ENCODE measurements around the gene MBD3L5. TPM values are rescaled to one million over a fixed set of nuclear protein-coding genes. Genes with fewer than 3 reads are reported as not detected.
"Not testable (repeated sequence)": the region's sequence is repeated elsewhere in the genome, so short reads cannot be mapped to it uniquely, and the experiment has no call there.

MBD3L5 gene
- not detected for polyA plus RNA-seq

DNA sequence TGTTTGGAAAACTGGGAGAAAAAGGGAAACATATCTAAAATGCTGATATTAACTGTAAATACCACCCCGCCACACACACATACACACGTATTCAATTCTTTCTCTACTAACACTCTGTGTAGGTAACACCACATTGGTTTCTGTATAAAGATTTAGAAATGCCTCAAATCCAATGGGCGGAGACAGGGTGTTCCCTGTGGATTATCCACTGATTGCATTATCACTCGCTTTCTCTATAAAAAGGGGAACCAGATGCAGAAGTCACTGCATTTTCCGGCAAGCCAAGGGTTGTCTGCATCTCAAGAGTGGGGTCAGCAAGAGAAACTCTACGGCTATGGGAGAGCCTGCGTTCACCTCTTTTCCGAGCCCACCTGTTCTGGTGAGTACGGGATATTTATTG lies at the start of gene MBD3L5:
MBD3L5 (plus strand) TSS at position 301 of the 400 bp plus-strand sequence; CDS start at position 335, 34 bp downstream.
- not testable (repeated sequence) for H3K36me3 Mint-ChIP-seq, H3K4me1 Mint-ChIP-seq, H3K27me3 Mint-ChIP-seq

DNA sequence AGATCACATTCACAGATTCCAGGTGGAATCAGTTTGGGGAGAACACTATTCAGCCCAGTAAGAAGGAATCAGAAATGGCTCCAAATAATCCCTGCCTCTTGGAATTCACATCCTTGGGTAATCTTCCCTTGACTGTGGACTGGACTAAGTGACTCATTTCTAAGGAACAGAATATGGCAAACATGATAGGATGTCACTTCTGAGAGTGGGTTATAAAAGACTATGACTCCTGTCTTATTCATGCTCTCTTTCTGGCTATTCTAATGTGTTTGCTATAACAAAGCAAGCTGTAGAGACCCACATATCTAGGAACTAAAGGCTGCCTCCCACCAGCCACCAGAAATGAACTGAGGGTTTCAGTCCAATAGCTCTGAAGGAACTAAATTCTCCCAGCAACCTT lies 46.9 kb upstream of the MBD3L5 start:
- H3K36me3 Mint-ChIP-seq, result peaks cover 3% of the 10 kb centered on the region
- no peak overlapping the region for H3K4me3 Mint-ChIP-seq
- H3K4me1 Mint-ChIP-seq, result no peaks in the 10 kb centered on the region
- peaks cover 4 to 28% (median 10%) of the 10 kb centered on the region in 3 donors for H3K9me3 Mint-ChIP-seq
- H3K27me3 Mint-ChIP-seq, result no peaks in the 10 kb centered on the region
- no peak overlapping the region for H3K27ac Mint-ChIP-seq

More for the DNA sequence above, at the start of gene MBD3L5:
- not testable (repeated sequence) for H3K9me3 Mint-ChIP-seq, H3K27ac Mint-ChIP-seq, H3K4me3 Mint-ChIP-seq

DNA sequence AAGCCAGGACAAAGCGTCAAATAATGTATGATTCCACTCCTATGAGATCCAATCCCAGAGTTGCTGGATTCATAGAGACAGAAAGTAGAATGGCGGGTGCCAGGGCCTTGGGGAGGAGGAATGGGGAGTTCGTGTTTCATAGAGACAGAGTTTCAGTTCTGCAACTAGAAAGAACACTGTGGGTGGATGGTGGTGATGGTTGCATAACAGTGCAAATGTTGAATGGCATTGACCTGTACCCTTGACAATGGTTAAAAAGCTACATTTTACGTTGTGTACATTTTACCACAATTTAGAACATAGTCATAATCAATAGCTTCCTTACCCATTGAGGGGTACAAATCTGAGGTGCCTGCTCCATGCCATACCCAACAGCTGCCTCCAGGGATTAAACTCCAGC lies 42.5 kb upstream of the MBD3L5 start:
- Mint-ChIP-seq H3K9me3 (peaks cover 4 to 25% (median 10%) of the 10 kb centered on the region in 3 donors), H3K27ac (no peak overlapping the region), H3K4me1 (no peaks in the 10 kb centered on the region), H3K4me3 (no peak overlapping the region), H3K36me3 (peaks cover 3% of the 10 kb centered on the region), H3K27me3 (no peaks in the 10 kb centered on the region)

DNA sequence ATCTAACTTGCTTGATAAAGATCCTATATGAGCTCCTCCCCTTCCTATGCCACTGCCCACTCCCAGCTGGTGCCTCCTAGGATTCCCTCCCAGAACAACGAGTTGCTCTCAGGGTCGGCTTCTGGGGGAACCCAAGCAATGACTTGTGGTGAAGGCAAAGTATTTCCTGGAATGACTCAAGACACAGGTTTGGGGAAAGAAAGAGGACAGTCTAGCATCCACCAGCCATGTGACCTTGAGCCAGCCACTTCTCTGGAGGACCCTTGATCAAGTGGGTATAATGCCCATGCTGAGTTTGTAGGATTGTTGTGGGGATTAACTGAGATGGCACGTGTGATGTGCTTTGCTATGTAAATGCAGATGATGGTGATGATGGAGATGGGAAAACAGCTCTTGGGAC lies 42.1 kb upstream of the MBD3L5 start:
- H3K36me3 Mint-ChIP-seq, result no peaks in the 10 kb centered on the region
- H3K4me1 Mint-ChIP-seq, result no peaks in the 10 kb centered on the region
- H3K9me3 Mint-ChIP-seq, result peaks cover 2 to 22% (median 9%) of the 10 kb centered on the region in 3 donors
- H3K4me3 Mint-ChIP-seq, result no peak overlapping the region
- no peak overlapping the region for H3K27ac Mint-ChIP-seq
- no peaks in the 10 kb centered on the region for H3K27me3 Mint-ChIP-seq

DNA sequence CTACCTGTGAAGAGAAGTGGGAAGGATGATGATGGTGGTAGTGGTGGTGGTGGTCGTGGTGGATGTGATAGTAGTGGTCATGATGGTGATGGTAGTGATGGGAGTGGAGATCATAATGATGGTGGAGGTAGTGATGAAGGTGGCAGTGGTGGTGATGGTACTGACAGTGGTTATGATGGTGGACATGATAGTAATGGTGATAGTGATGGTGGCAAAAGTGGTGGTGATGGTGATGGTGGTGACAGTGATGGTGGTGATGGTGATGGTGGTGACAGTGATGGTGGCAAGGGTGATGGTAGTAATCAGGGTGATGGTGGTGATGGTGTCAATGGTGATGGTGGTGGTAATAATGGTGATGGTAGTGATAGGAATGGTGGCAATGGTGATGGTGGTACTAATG lies 35.3 kb upstream of the MBD3L5 start:
- Mint-ChIP-seq H3K27ac (no peak overlapping the region), H3K36me3 (peaks cover 2% of the 10 kb centered on the region), H3K4me1 (peaks cover 0 to 2% (median 1%) of the 10 kb centered on the region in 3 donors), H3K4me3 (no peak overlapping the region), H3K9me3 (peaks cover 0 to 1% (median 1%) of the 10 kb centered on the region in 3 donors), H3K27me3 (peaks cover 3% of the 10 kb centered on the region)

DNA sequence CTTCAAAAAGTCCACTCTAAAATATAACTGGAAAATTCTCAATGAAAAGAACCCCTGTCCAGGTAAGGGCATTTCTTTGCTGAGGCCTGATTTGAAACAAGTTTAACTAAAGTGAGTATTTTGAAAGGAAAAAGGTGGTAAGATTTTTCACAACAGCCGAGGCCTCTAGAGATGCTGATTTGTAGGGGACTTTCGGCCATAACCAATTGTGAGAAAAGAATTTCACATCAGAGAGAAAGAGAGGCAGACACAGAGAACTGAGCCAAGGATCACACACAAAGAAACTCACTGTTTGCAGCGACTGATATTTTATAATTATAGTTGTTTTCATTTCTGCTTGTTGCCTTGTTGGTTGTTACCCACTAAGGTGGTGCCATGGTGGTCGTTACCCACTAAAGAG lies 33.6 kb upstream of the MBD3L5 start:
- peaks cover 0 to 1% (median 1%) of the 10 kb centered on the region in 3 donors for H3K9me3 Mint-ChIP-seq
- H3K4me1 Mint-ChIP-seq, result peaks cover 0 to 3% (median 2%) of the 10 kb centered on the region in 3 donors
- no peak overlapping the region for H3K27ac Mint-ChIP-seq
- H3K4me3 Mint-ChIP-seq, result no peak overlapping the region
- peaks cover 3% of the 10 kb centered on the region for H3K36me3 Mint-ChIP-seq
- peaks cover 6% of the 10 kb centered on the region for H3K27me3 Mint-ChIP-seq

DNA sequence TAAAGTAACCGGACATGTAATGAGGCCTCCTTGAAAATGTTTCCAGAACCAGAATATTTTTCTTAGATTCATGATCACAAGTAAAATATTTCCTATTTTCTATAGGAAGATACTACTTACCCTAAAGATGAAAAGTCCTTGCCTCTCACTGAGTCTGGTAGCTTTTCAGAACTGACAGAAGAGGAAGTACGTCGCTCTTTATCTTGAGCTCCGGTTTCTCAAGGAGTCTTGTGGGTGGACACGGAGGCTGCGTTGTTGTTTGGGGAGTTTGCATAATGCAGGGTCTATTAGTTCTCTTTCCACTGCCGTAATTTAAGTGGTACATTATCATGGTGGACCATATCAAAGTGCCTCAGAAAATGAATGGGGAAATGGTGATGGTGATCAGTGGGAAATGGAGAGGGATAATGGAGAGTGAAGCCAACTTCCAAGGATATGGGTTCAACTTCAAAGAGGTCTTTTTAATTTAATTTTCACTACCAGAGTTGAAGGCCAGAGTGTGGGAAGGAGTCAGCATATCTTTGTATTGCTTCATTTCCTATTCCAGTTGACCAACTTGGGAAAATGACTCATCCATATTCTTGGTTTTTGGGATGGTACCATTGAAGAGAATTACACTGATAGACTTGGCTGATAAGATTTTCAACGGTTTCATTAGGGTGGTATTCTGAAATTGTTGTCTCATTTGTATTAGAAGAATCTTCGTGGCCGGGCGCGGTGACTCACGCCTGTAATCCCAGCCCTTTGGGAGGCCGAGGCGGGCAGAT lies 32.5 kb upstream of the MBD3L5 start:
- H3K36me3 Mint-ChIP-seq, result peaks cover 3% of the 10 kb centered on the region
- peaks cover 0 to 3% (median 2%) of the 10 kb centered on the region in 3 donors for H3K4me1 Mint-ChIP-seq
- H3K4me3 Mint-ChIP-seq, result no peak overlapping the region
- H3K27me3 Mint-ChIP-seq, result peaks cover 6% of the 10 kb centered on the region
- peaks cover 0 to 1% (median 1%) of the 10 kb centered on the region in 3 donors for H3K9me3 Mint-ChIP-seq
- no peak overlapping the region for H3K27ac Mint-ChIP-seq

DNA sequence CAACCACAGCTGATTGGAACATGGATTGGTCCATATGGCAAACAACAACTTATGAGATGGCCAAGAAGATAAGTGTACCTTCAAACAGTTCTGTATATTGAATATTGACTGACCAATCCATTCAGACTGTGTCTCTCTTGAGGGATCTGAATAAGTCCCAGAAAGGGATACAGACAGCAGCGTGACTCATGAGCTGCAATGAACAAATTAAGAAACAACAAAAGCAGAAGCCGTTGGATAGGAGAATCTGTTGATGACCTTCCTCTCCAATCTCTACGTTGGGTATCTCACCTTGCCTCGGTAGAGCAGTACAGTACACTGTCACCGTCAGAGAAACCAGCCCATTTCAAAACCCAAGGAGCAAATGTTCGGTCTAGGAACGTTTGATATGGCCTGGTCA lies 30.4 kb upstream of the MBD3L5 start:
- H3K4me3 Mint-ChIP-seq, result no peak overlapping the region
- H3K27me3 Mint-ChIP-seq, result peaks cover 6% of the 10 kb centered on the region
- no peak overlapping the region for H3K27ac Mint-ChIP-seq
- H3K36me3 Mint-ChIP-seq, result peaks cover 3% of the 10 kb centered on the region
- peaks cover 0 to 1% (median 1%) of the 10 kb centered on the region in 3 donors for H3K9me3 Mint-ChIP-seq
- peaks cover 0 to 3% (median 0%) of the 10 kb centered on the region in 3 donors for H3K4me1 Mint-ChIP-seq

DNA sequence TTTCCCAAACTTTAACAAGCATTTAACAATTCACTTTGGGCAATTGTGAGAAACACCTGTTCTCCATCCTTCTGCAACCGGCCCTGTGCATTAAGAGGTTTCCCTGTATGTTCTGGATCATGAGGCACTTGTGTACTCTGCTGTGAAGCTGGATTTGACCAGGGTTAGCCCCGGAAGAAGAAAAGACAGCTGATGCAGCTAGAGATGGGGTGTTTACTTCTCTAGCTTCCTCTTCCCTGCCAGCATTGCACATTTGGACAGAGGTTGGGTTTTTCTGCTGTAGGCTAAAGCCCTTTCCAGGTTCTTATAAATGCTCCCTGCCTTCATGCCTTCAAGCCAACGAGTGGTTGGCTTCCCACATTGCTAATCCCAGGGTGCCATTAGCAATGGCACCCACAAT lies 30.0 kb upstream of the MBD3L5 start:
- H3K27ac Mint-ChIP-seq, result no peak overlapping the region
- peaks cover 6% of the 10 kb centered on the region for H3K27me3 Mint-ChIP-seq
- peaks cover 3% of the 10 kb centered on the region for H3K36me3 Mint-ChIP-seq
- peaks cover 0 to 1% (median 1%) of the 10 kb centered on the region in 3 donors for H3K9me3 Mint-ChIP-seq
- peaks cover 0 to 3% (median 0%) of the 10 kb centered on the region in 3 donors for H3K4me1 Mint-ChIP-seq
- H3K4me3 Mint-ChIP-seq, result no peak overlapping the region

DNA sequence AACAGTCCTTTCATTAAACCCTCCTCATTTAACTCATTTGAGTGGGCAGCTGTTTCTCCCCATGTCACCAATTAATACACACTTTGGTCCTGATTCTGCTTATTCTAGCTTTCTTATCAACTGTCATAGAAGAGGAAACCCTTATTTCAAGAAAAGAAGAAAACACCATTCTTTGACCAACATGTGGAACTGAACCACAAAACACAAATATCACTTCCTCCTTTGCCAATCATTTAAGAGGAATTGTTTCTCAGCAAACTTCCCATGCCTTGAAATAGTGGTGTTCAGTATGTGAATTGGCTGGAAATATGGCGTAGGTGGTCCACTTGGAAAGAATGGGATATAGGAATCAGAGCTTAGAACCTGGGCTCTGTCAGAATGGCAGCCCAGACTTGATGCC lies 29.6 kb upstream of the MBD3L5 start:
- Mint-ChIP-seq H3K27me3 (peaks cover 6% of the 10 kb centered on the region), H3K4me1 (peaks cover 0 to 3% (median 0%) of the 10 kb centered on the region in 3 donors), H3K4me3 (no peak overlapping the region), H3K36me3 (peaks cover 3% of the 10 kb centered on the region), H3K9me3 (peaks cover 0 to 1% (median 1%) of the 10 kb centered on the region in 3 donors), H3K27ac (no peak overlapping the region)

DNA sequence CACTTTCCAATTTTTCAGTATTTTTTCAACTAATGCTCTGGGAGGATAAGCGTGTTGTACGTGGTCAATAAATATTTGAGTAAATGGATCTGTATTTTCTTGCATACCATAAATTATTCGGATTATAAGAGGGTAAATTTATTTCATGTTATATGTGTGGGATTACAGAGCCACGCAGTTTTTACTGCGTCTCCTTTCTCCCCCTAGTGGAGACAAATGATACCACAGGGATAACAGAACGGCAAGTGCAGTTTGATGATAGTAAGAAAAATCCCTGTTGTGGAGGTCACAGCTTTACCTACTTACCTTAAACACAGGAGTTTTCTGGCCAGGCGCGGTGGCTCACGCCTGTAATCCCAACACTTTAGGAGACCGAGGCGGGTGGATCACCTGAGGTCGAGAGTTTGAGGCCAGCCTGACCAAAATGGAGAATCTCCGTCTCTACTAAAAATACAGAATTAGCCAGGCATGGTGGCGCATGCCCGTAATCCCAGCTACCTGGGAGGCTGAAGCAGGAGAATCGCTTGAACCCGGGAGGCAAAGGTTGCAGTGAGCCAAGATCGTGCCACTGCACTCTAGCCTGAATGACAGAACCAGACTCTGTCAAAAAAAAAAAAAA lies 26.0 kb upstream of the MBD3L5 start:
- Mint-ChIP-seq H3K27ac (no peak overlapping the region), H3K4me3 (peak overlapping the region in 1 of 4 donors; percentile 28), H3K4me1 (peaks cover 0 to 3% (median 0%) of the 10 kb centered on the region in 3 donors), H3K27me3 (peaks cover 7% of the 10 kb centered on the region), H3K36me3 (peaks cover 2% of the 10 kb centered on the region), H3K9me3 (peaks cover 0 to 1% (median 0%) of the 10 kb centered on the region in 3 donors)

DNA sequence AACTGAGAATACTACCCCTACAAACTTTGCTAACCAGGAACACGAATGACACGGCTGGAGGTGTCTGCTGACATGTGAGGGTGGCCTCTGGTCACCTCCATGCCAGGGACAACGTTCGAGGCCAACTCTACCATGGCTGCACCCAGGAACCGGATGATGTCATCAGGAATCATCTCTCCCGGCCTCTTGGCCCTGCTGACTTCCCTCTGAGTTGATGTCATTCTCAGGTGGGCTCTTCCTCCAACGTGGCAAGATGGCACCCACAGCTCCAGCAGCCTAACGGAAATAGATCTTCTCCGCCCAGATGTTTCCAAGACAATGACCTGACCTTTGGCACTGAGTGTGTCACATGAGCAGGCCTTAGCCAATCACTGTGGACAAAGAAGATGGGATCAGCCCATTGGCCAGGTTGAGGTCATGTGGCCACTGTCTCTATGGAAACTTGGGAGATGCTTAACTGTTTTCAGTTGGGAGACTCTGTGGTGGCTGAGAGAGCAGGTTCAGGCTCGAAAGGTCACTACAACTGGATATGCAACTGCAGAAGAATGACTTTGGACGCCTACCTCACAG lies 24.2 kb upstream of the MBD3L5 start:
- Mint-ChIP-seq H3K4me3 (no peak overlapping the region), H3K4me1 (peaks cover 0 to 2% (median 0%) of the 10 kb centered on the region in 3 donors), H3K36me3 (peaks cover under 1% of the 10 kb centered on the region), H3K27me3 (peaks cover 4% of the 10 kb centered on the region), H3K9me3 (no peaks in the 10 kb centered on the region), H3K27ac (no peak overlapping the region)

DNA sequence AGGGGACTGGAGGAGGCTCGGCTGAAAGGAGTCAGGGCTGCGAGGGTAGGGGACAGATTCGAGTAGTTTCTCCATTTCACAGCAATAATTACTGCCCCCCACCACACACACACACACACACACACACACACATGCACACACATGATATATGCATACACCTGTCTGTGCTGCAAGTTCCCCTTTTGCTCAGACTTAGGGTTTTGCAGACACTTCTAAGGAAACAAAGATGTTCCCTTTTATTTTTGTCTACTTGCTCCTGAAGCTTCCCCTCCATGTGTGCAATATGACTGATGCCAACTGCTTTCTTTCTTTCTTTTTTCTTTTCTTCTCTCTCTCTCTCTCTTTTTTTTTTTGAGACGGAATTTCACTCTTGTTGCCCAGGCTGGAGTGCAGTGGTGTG lies 22.5 kb upstream of the MBD3L5 start:
- no peak overlapping the region for H3K4me3 Mint-ChIP-seq
- no peak overlapping the region for H3K27ac Mint-ChIP-seq
- peaks cover 0 to 2% (median 0%) of the 10 kb centered on the region in 3 donors for H3K4me1 Mint-ChIP-seq
- H3K9me3 Mint-ChIP-seq, result no peaks in the 10 kb centered on the region
- H3K27me3 Mint-ChIP-seq, result peaks cover 4% of the 10 kb centered on the region
- no peaks in the 10 kb centered on the region for H3K36me3 Mint-ChIP-seq

DNA sequence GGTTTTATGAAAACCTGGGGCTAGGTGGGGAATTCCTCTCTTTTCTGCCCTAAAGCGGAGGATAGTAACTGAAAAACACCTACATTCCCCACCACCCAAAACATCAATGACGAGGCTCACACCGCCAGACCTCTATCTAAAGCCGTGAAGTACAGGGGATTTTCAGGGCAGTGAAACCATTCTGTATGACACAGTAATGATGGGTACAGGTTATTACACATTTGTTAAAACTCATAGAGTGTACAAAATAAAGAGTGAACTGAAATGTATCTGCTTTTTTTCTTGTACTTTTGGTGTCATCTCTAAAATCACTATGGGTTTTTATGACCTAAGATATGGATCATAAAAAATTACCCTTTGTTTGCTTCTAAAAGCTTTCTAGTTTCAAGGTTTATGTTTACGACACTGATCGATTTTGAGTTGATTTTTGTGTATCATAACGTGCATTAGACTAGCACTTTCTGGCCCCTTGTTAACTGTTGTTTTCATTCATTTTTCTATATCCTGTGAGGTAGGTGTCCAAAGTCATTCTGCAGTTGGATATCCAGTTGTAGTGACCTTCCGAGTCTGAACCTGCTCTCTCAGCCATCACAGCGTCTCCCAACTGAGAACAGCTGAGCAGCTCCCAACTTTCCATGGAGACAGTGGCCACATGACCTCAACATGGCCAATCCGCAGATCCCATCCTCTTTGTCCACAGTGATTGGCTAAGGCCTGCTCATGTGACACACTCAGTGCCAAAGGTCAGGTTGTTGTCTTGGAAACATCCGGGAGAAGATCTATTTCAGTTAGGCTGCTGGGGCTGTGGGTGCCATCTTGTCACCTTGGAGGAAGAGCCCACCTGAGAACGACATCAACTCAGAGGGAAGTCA lies 19.4 kb upstream of the MBD3L5 start:
- no peak overlapping the region for H3K27ac Mint-ChIP-seq
- H3K4me3 Mint-ChIP-seq, result no peak overlapping the region
- peaks cover 0 to 5% (median 2%) of the 10 kb centered on the region in 3 donors for H3K4me1 Mint-ChIP-seq
- peaks cover 4% of the 10 kb centered on the region for H3K27me3 Mint-ChIP-seq
- no peaks in the 10 kb centered on the region for H3K9me3 Mint-ChIP-seq
- no peaks in the 10 kb centered on the region for H3K36me3 Mint-ChIP-seq

Data from IgD-negative memory B cell (primary cell).